Measurements from ENCODE around the gene ELMOD1. TPM values are rescaled to one million over a fixed set of nuclear protein-coding genes. Genes with fewer than 3 reads are reported as not detected.

ELMOD1 gene
- total and polyA plus RNA-seq, 2 of the 4 experiments (the other 2 are of a cell fraction), result 0.18 to 0.29 TPM

- H3K23ac ChIP-seq (ENCODE audit: low read depth, low read length), result no peak overlapping the region
- H3K18ac ChIP-seq (ENCODE audit: low read depth, low read length), result no peak overlapping the region
- DNase-seq (no peak), ATAC-seq (ENCODE audit: low read depth) (no peak)
- H4K5ac ChIP-seq (ENCODE audit: low read depth, low read length), result no peak overlapping the region
- H4K8ac ChIP-seq (ENCODE audit: low read depth in 2 of 2, low read length in 2 of 2), result no peak overlapping the region
- CTCF ChIA-PET, result no interaction called here
- no peaks in the 10 kb centered on the region for H3K9me3 ChIP-seq (ENCODE audit: control insufficient read depth, insufficient read depth, low read length)
- no peaks in the 10 kb centered on the region for H4K20me1 ChIP-seq (ENCODE audit: insufficient read depth, low read length)
- H3K4me3 ChIP-seq (ENCODE audit: insufficient read depth, low read depth, low read length), result no peak overlapping the region
- no peak overlapping the region for H3K4ac ChIP-seq (ENCODE audit: low read depth, low read length)
- H3K79me1 ChIP-seq (ENCODE audit: low read depth in 1 of 2, low read length in 2 of 2), result no peaks in the 10 kb centered on the region
- no TSS peak for BruUV-seq (replicated peaks)
- no peak overlapping the region for H3K9ac ChIP-seq (ENCODE audit: low read depth, low read length)
- no peak overlapping the region for H2BK20ac ChIP-seq (ENCODE audit: low read depth, low read length)
- in situ Hi-C loops (cut with MboI; ENCODE audit: low sequenced_read_pairs), result no loop called here
- no peak overlapping the region for H2AK5ac ChIP-seq (ENCODE audit: low read depth, low read length)
- H4K91ac ChIP-seq (ENCODE audit: insufficient read depth, low read depth, low read length), result no peak overlapping the region
- no peaks in the 10 kb centered on the region for H3K36me3 ChIP-seq (ENCODE audit: control insufficient read depth, insufficient read depth, low read length)
- no peak overlapping the region for H2BK120ac ChIP-seq (ENCODE audit: low read depth, low read length)
- no peaks in the 10 kb centered on the region for H3K9me1 ChIP-seq (ENCODE audit: insufficient read depth, low read length)
- dilution Hi-C loops (cut with HindIII; ENCODE audit: low sequenced_read_pairs, unreplicated experiment), result no loop called here
- H3K56ac ChIP-seq (ENCODE audit: extremely low read depth, insufficient read depth, low read length), result no peak overlapping the region
- no peaks in the 10 kb centered on the region for H3K4me1 ChIP-seq (ENCODE audit: control insufficient read depth, insufficient read depth, low read length)
- no peak overlapping the region for H2AK9ac ChIP-seq (replicated peaks; ENCODE audit: low read depth, low read length, poor library complexity)
- TF ChIP-seq ELK1 (IDR thresholded peaks at IDR 0.05; ENCODE audit: borderline replicate concordance, low read depth, low read length), result no peak
- no peak for TF ChIP-seq RFX5 (IDR thresholded peaks at IDR 0.05; ENCODE audit: low read depth, low read length)
- TF ChIP-seq MAZ (IDR thresholded peaks at IDR 0.05; ENCODE audit: borderline replicate concordance, low read depth, low read length), result no peak
- TF ChIP-seq FOS (IDR thresholded peaks at IDR 0.05; ENCODE audit: low read depth, low read length), result no peak
- no peak for TF ChIP-seq CEBPB (IDR thresholded peaks at IDR 0.05; ENCODE audit: low read depth, low read length)
- TF ChIP-seq RAD21 (IDR thresholded peaks at IDR 0.05; ENCODE audit: low read length), result no peak
- TF ChIP-seq NFE2L2 (IDR thresholded peaks at IDR 0.05; ENCODE audit: low read depth, low read length), result no peak
- no peak for TF ChIP-seq POLR2A (IDR thresholded peaks at IDR 0.05; ENCODE audit: low read depth, low read length)
- TF ChIP-seq, protein P1, sequence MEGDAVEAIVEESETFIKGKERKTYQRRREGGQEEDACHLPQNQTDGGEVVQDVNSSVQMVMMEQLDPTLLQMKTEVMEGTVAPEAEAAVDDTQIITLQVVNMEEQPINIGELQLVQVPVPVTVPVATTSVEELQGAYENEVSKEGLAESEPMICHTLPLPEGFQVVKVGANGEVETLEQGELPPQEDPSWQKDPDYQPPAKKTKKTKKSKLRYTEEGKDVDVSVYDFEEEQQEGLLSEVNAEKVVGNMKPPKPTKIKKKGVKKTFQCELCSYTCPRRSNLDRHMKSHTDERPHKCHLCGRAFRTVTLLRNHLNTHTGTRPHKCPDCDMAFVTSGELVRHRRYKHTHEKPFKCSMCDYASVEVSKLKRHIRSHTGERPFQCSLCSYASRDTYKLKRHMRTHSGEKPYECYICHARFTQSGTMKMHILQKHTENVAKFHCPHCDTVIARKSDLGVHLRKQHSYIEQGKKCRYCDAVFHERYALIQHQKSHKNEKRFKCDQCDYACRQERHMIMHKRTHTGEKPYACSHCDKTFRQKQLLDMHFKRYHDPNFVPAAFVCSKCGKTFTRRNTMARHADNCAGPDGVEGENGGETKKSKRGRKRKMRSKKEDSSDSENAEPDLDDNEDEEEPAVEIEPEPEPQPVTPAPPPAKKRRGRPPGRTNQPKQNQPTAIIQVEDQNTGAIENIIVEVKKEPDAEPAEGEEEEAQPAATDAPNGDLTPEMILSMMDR (conservative IDR thresholded peaks at IDR 0.05; ENCODE audit: low read depth, low read length), result no peak
- TF ChIP-seq, protein P2, sequence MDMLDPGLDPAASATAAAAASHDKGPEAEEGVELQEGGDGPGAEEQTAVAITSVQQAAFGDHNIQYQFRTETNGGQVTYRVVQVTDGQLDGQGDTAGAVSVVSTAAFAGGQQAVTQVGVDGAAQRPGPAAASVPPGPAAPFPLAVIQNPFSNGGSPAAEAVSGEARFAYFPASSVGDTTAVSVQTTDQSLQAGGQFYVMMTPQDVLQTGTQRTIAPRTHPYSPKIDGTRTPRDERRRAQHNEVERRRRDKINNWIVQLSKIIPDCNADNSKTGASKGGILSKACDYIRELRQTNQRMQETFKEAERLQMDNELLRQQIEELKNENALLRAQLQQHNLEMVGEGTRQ (IDR thresholded peaks at IDR 0.05; ENCODE audit: low read depth, low read length), result no peak
- TF ChIP-seq SMC3 (IDR thresholded peaks at IDR 0.05; ENCODE audit: low read depth, low read length), result no peak
- TF ChIP-seq RCOR1 (IDR thresholded peaks at IDR 0.05; ENCODE audit: insufficient replicate concordance, low read length), result no peak
- no peak for TF ChIP-seq CHD1 (IDR thresholded peaks at IDR 0.05; ENCODE audit: low read depth, low read length)
- no peak for TF ChIP-seq MXI1 (IDR thresholded peaks at IDR 0.05; ENCODE audit: borderline replicate concordance, low read depth, low read length)
- no peak for TF ChIP-seq MAFK (IDR thresholded peaks at IDR 0.05; ENCODE audit: low read depth, low read length)
- no peak for TF ChIP-seq BHLHE40 (IDR thresholded peaks at IDR 0.05; ENCODE audit: low read depth, low read length)
- H3K27me3 ChIP-seq (ENCODE audit: control insufficient read depth, insufficient read depth, low read length), result peaks cover 14% of the 10 kb centered on the region
- H2BK15ac ChIP-seq (ENCODE audit: low read depth, low read length), result no peak overlapping the region
- H2AFZ ChIP-seq (replicated peaks; ENCODE audit: low read length, poor library complexity), result no peak overlapping the region
- no peak overlapping the region for H3K14ac ChIP-seq (replicated peaks; ENCODE audit: low read depth, low read length)
- POLR2A ChIA-PET (ENCODE audit: unreplicated experiment), result no interaction called here
- no CpG with 5 or more reads among the region's 4 CpGs for WGBS, 2 experiments (ENCODE audit: extremely low coverage in 2 of 2, insufficient read length in 1 of 2)
- H3K4me2 ChIP-seq (ENCODE audit: low read depth, low read length), result no peak overlapping the region
- no peak overlapping the region for H3K27ac ChIP-seq (ENCODE audit: insufficient read depth, low read length)
- intact Hi-C loops (cut with micrococcal nuclease), result loop anchor here (10.0 kb wide), 1 partner anchor 215 kb away; no protein-coding TSS in a partner anchor
- no peak overlapping the region for H2BK5ac ChIP-seq (ENCODE audit: low read depth, low read length, poor library complexity, severe bottlenecking)
Observed at GRCh38 chr11:107679255-107680024, 88.5 kb downstream of the ELMOD1 start.
